Myocyte (in vitro differentiated cells): ENCODE measurements around the gene PEMT. TPM values are rescaled to one million over a fixed set of nuclear protein-coding genes. Genes with fewer than 3 reads are reported as not detected.

Experiments used
- DNase-seq: peaks from one replicate; pipeline ENCODE4 v3.0.0-alpha.2; 2012; ENCODE audit warnings: low read depth
- total RNA-seq: library from RNA; depleted of rRNA; stranded (reverse); fragments of >200 nt; gene quantifications from 2 replicates; pipeline ENCODE4 v1.2.3, GENCODE V29; 2014

The PEMT gene
- total RNA-seq, 1 donor from 2014 or later: 40.3 TPM

GRCh38 chr17:17572010-17572785, 19.3 kb downstream of the PEMT start:
- no peak for DNase-seq

GRCh38 chr17:17570798-17571716, 20.5 kb downstream of the PEMT start:
- no peak for DNase-seq

DNA sequence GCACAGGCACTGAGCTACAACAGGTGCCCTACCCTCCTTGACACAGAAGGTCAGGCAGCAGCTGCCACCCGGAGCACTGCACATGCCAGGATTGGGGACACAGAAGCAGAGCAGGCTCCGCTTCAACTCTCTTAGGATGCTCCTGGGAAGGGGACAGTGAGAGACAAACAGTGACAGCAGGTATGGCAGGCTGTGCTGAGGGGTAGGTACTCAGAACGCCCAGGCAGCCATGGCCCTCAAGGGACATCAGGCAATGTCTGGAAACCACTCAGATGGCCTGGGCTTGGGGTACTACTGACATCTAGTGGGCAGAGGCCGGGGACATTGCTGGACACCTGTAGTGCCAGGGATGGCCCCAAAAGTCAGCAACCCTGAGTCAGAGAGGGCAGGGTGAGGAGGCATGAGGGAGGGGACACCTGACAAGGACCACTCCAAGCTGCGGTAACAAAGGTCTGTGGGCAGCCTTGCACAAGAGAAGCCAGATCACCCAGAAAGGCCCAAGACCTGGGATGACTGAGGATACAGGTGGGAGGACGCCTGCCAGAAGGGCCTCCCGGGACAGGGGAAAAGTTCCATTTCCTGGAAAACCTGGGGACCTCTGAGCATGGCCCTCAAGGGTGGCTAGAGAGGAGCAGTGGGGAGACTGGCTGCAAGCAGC, 21.2 kb downstream of the PEMT start:
- DNase-seq: peak; percentile 63

DNA sequence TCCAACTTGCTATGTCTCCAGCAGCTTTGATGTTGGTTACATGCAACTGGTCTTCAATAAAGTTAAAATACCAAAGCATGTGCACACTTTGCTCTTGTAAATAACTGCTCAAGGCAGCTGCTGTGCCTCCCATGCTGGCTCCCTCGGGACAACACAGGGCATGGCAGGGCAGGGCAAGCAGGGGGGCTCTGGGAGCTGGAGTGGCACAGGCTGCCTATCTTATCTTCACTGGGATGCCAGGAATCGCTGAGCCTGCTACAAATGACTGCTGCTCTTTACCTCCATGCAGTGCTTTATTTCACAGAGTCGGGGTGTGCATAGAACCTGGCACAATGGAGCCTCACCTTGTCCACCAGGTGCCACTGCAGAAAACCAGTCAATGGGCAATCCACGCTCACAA, 21.8 kb downstream of the PEMT start:
- peak; percentile 65 for DNase-seq

DNA sequence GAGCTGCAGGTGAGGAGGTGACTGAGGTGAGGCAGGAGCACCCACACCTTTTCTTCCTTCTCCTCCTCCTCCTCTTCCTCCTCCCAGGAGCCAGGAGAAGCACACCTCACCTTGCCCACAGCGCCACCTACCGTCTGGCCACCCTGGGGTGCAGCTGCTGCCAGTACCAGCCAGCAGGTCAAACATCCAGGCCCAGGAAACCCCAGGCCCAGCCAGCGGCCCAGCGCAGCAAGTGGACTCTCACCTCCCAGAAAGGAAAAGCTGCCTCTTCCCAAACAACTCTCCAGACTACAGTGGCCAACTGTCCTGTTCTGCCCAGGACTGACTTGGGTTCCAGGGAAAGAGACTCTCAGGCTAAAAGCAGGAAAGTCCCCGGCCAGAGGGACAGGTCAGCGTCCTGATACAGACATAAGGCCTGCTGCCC, 22.7 kb downstream of the PEMT start:
- DNase-seq: peak; percentile 49

- DNase-seq: peak; percentile 31
Observed at GRCh38 chr17:17567631-17568030, 23.9 kb downstream of the PEMT start.

GRCh38 chr17:17566896-17567513, 24.5 kb downstream of the PEMT start:
- DNase-seq: peak; percentile 55

DNA sequence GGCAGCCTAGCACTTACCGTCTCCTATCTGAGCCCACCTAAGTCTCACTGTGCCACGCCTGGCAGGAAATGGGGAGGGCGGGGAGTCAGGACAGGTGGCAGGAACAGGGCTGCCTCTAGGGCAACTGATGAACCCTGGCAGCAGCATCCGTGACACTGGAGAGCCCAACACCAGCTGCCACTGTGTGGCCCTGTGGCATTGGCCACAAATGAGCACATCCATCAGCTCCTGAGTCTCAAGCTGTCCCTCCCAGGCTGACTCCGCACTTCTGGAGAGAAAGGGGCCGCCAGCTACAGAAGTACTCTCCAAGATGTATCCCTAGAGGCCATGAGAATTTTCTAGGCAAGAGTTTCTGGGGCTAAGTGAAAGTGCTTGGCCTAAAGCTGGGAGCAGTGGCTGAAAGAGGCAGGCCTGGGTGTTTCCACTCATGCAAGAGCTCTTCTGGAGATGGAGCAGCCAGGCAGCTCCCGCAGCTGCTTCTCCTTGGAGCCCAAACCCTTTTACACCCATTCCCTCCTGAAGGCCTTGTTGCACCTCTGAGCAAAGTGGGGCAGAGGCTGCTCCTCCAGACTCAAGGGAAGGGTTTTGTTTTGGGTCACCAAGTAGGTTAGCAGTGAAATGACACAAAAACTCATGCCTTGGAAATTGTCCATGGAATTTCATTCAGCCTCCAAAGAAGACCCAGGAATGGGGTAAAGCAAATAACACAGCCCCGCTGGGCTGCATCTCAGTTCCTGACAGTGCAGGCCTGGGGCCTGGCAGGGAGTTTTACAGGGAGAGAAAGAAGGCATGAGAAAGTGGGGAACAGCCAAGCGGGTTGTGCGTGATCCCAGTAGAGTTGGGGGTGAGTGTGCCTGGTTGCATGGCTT, 25.8 kb downstream of the PEMT start:
- peak; percentile 57 for DNase-seq

DNA sequence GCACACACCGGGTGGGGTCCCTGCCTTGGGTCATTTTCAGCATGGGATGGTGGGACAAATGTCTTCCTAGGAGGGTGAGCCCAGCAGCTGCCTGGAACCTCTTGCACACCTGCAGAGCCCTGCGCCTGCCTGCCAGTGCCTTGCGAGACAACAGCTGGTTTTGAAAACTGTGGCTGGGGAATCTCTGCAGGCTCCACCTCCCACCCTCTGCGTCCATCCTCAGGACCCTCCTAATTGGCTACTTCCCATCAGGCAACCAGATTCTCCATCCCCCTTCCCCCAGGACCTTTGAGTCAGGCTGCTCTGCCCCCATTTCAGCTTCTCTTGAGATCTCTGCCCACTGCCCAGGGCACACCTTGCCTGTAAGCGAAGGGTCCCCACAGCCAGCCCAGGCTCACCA, 26.6 kb downstream of the PEMT start:
- DNase-seq: no peak

DNA sequence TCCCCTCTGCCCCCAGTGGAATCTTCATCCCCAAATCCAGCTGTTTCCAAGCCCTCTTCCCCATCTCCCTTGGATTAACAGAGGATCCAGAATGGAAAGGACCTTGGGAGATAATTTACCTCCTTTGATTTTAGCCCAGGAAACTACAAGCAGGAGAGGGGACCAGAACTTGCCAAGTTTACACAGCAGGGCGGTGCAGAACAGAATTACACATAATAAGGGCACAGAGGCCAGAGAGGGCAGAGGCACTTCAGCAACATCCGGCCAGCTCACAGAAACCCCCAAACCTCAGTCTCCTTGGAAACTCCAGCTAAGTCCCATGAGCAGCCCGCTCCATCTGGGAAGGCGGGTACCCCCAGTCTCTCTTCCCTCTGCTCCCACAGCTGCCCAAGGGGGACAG, 27.2 kb downstream of the PEMT start:
- no peak for DNase-seq

- DNase-seq: no peak
Observed at GRCh38 chr17:17563530-17563929, 28.0 kb downstream of the PEMT start.

GRCh38 chr17:17562146-17562511, 29.4 kb downstream of the PEMT start:
- DNase-seq: peak; percentile 77

- DNase-seq: no peak
Observed at GRCh38 chr17:17561408-17562145, 29.9 kb downstream of the PEMT start.

GRCh38 chr17:17560975-17561374, 30.5 kb downstream of the PEMT start:
- no peak for DNase-seq

GRCh38 chr17:17560167-17560566, 31.3 kb downstream of the PEMT start:
- no peak for DNase-seq

DNA sequence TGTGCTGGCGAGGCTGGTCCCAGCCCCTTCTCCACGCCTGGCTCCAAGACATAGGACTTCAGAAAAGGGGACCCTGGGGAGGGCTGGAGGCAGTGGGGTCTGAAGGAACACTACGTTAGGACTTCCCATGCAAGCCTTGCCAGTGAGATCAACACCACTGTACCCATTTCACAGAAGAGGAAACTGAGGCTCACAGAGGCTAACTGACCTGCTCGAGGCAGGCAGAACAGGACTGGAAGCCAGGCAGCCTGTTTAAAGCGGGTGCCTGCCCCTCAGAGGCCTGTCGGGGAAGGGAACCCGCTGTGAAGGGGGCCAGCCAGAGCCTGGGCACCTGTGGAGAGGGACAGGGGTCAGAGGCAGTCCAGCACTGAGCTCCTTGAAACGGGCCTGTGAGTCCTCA, 32.3 kb downstream of the PEMT start:
- DNase-seq: no peak

GRCh38 chr17:17558431-17558830, 33.1 kb downstream of the PEMT start:
- no peak for DNase-seq

DNA sequence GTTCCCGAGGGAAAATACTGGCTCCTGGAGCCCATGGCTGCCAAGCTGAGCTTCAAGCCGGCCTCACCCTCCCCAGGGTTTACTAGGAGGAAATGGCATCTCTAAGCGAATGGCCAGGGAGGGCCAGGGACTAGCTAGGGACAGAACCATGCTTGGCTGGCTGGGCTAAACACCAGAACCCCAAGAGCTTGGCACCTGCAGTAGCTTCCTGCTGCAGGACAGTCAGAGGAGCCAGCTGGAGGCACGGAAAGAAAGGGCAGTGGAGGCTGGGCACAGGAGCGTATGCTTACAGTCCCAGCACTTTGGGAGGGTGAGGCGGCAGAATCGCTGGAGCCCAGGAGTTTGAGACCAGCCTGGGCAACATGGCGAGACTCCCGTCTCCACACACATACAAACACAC, 33.7 kb downstream of the PEMT start:
- no peak for DNase-seq

- no peak for DNase-seq
Observed at GRCh38 chr17:17556671-17557070, 34.8 kb downstream of the PEMT start.

DNA sequence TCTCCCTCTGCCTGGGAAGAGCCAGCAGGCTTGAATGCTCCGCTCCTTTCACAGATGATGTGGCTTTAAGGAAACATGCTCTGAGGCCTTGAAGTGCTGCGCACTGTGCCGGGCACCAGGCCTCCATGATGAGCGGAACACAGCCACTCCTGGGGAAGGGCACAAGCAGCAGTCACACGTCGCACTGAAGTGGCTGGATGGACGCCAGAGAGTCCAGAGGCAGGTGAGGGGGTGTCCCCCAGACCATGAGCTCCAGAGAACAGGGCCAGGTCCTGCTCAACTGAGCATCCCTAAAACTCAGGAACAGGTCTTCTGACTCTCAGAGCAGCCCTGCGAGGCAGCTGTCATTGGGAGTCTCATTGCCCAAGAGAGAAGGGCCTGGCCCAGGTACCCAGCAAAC, 35.6 kb downstream of the PEMT start:
- DNase-seq: no peak
